GM12878 (cell line): ENCODE results near the gene ZNF496. TPM values are rescaled to one million over a fixed set of nuclear protein-coding genes. Genes with fewer than 3 reads are reported as not detected.
A peak's percentile ranks its signal among the peaks of the same experiment; 100 is the strongest.

ENCODE experiments used
- ATAC-seq: fragments of 200-7000 bp; cut with Tn5 transposase; 3 replicates; pipeline ENCODE4 v1.9.1; 2020; ENCODE audit warnings: mild to moderate bottlenecking, moderate library complexity
- BruUV-seq: library from RNA; stranded (reverse); fragments of 400-500 nt; replicated peaks from 2 replicates; lab custom pipeline; 2021; lab: Mats Ljungman, UMichigan
- CTCF ChIA-PET: fragments of 300-600 bp; sonication (Branson Sonifier 250); formaldehyde crosslinking; extraction: SDS; loops from one replicate; lab custom pipeline; 2021; ENCODE audit warnings: inconsistent platforms; lab: Yijun Ruan, JAX
- POLR2A ChIA-PET: fragments of 350-600 bp; formaldehyde crosslinking; extraction: SDS; loops from one replicate; lab custom pipeline; 2021; ENCODE audit warnings: inconsistent platforms; lab: Charles Lee
- RAD21 ChIA-PET: fragments of 300-600 bp; sonication (Branson Sonifier 250); formaldehyde crosslinking; loops from one replicate; lab custom pipeline; 2023; ENCODE audit warnings: antibody characterized with exemption; ENCODE audit not compliant: unreplicated experiment; lab: Charles Lee
- SMC1A ChIA-PET: fragments of 300-600 bp; sonication (Branson Sonifier 250); formaldehyde crosslinking; loops from one replicate; lab custom pipeline; 2023; ENCODE audit not compliant: unreplicated experiment, uncharacterized antibody; lab: Charles Lee
- DNase-seq: peaks from one replicate; pipeline ENCODE4 v3.0.0-alpha.2; 2011; ENCODE audit warnings: low read depth, low spot score
- FAIRE-seq: peaks from 3 replicates; lab custom pipeline; 2011; peaks lifted over from hg19 to GRCh38; lab: Jason Lieb, UNC
- H2AFZ ChIP-seq: 2 replicates; pipeline ENCODE4 v1.6.0; 2011; ENCODE audit warnings: low read depth, low read length, control low read depth; ENCODE audit not compliant: control insufficient read depth
- H3K27ac ChIP-seq: 2 replicates; pipeline ENCODE4 v1.5.1; 2011; ENCODE audit warnings: control low read depth; ENCODE audit not compliant: control insufficient read depth, insufficient read depth
- H3K27me3 ChIP-seq, 2 experiments: replicated peaks in 1 of 2; 2 replicates each; pipeline versions ENCODE4 v1.6.0 to v1.6.1; 2011; ENCODE audit warnings: low read length in 1 of 2; ENCODE audit not compliant: control insufficient read depth in 2 of 2, insufficient read depth in 2 of 2
- H3K36me3 ChIP-seq, 2 experiments: 2 replicates each; pipeline ENCODE4 v1.5.1; 2011; ENCODE audit warnings: low read length in 1 of 2; ENCODE audit not compliant: control insufficient read depth in 2 of 2, insufficient read depth in 2 of 2
- H3K4me1 ChIP-seq: 2 replicates; pipeline ENCODE4 v1.6.1; 2011; ENCODE audit warnings: mild to moderate bottlenecking, low read length, moderate library complexity, mixed read lengths; ENCODE audit not compliant: control insufficient read depth, insufficient read depth
- H3K4me2 ChIP-seq: 2 replicates; pipeline ENCODE4 v1.6.0; 2011; ENCODE audit warnings: control low read depth; ENCODE audit not compliant: control insufficient read depth, insufficient read depth
- H3K4me3 ChIP-seq: fragments of 200-600 bp; sonication (generic); 2 replicates; pipeline ENCODE4 v1.5.1; 2016
- H3K79me2 ChIP-seq: 2 replicates; pipeline ENCODE4 v1.6.0; 2011; ENCODE audit warnings: low read length; ENCODE audit not compliant: control insufficient read depth, insufficient read depth
- H3K9ac ChIP-seq: 2 replicates; pipeline ENCODE4 v1.8.0; 2011; ENCODE audit warnings: low read length, control low read depth, mixed read lengths; ENCODE audit not compliant: control insufficient read depth, insufficient read depth
- H3K9me3 ChIP-seq: replicated peaks from 3 replicates; pipeline ENCODE4 v1.5.1; 2011; ENCODE audit warnings: mild to moderate bottlenecking, low read length; ENCODE audit not compliant: control insufficient read depth, insufficient read depth
- H4K20me1 ChIP-seq: 2 replicates; pipeline ENCODE4 v1.6.0; 2011; ENCODE audit not compliant: control insufficient read depth, insufficient read depth
- ATF7 ChIP-seq: fragments of 450-650 bp; IDR thresholded peaks from 2 replicates; pipeline ENCODE4 v1.6.1; 2016; ENCODE audit warnings: low read depth, mild to moderate bottlenecking
- BRCA1 ChIP-seq: IDR thresholded peaks from 2 replicates; pipeline ENCODE4 v1.6.1; 2011; ENCODE audit warnings: low read depth, low read length, improper control_type of control experiment
- FOXK2 ChIP-seq: fragments of 450-650 bp; IDR thresholded peaks from 2 replicates; pipeline ENCODE4 v1.6.1; 2017; ENCODE audit warnings: mild to moderate bottlenecking, moderate library complexity
- JUND ChIP-seq: IDR thresholded peaks from 2 replicates; pipeline ENCODE4 v1.6.1; 2012; ENCODE audit warnings: low read depth, mild to moderate bottlenecking, low read length, improper control_type of control experiment, moderate library complexity
- MEF2B ChIP-seq: fragments of 450-650 bp; IDR thresholded peaks from 2 replicates; pipeline ENCODE4 v1.6.1; 2018; ENCODE audit warnings: mild to moderate bottlenecking, moderate library complexity; ENCODE audit not compliant: partially characterized antibody, poor library complexity, severe bottlenecking
- NBN ChIP-seq: fragments of 450-650 bp; IDR thresholded peaks from 2 replicates; pipeline ENCODE4 v1.6.1; 2016
- NRF1 ChIP-seq: conservative IDR thresholded peaks from 2 replicates; pipeline ENCODE4 v1.6.1; 2011; ENCODE audit warnings: mild to moderate bottlenecking, low read depth, low read length, improper control_type of control experiment
- RELA ChIP-seq: fragments of 450-650 bp; IDR thresholded peaks from 2 replicates; pipeline ENCODE4 v1.8.0; 2014; ENCODE audit warnings: borderline replicate concordance; ENCODE audit not compliant: partially characterized antibody
- REST ChIP-seq: IDR thresholded peaks from 2 replicates; pipeline ENCODE4 v1.6.1; 2012; ENCODE audit warnings: mild to moderate bottlenecking, low read depth, low read length
- SUPT20H ChIP-seq: IDR thresholded peaks from 2 replicates; pipeline ENCODE4 v1.6.1; 2011; ENCODE audit warnings: low read depth, mild to moderate bottlenecking, low read length, moderate library complexity, borderline replicate concordance; ENCODE audit not compliant: control insufficient read depth
- YBX1 ChIP-seq: fragments of 450-650 bp; IDR thresholded peaks from 2 replicates; pipeline ENCODE4 v1.6.1; 2016; ENCODE audit warnings: antibody characterized with exemption
- ZBED1 ChIP-seq: IDR thresholded peaks from 2 replicates; pipeline ENCODE4 v1.6.1; 2016; ENCODE audit warnings: borderline replicate concordance
- ZBTB4 ChIP-seq: fragments of 450-650 bp; formaldehyde crosslinking; IDR thresholded peaks from 2 replicates; pipeline ENCODE4 v1.4.0; 2022; ENCODE audit warnings: mild to moderate bottlenecking, moderate library complexity
- WGBS: methylation state at CpG from one replicate; pipeline ENCODE4 v1.1.6; 2016; ENCODE audit warnings: low lambda C conversion rate; ENCODE audit not compliant: insufficient replicate concordance, insufficient coverage; ENCODE audit errors: missing lambda C conversion rate; 5-methylcytosine and 5-hydroxymethylcytosine counted together
- in situ Hi-C: fragments of 300-500 bp; cut with MboI; formaldehyde crosslinking; loops from 9 replicates; pipeline ENCODE4 v1.14.3; 2018; ENCODE audit warnings: mixed read lengths
- intact Hi-C: fragments of 100-400 bp; cut with micrococcal nuclease; formaldehyde crosslinking; loops from one replicate; pipeline ENCODE4 v1.14.2; 2022; ENCODE audit not compliant: unreplicated experiment
- polyA plus RNA-seq, 11 experiments: library from polyadenylated mRNA; depleted of rRNA in 4 of 11; unstranded in 6 of 11; stranded (reverse) in 5 of 11; fragments of >200 nt; fragmentation: Nextera tagmentation in 4 of 11; fragmentation: Illumina TruSeq in 1 of 11; extraction: Ambion mirVana in 4 of 11; extraction: Trizol in 1 of 11; gene quantifications; 1 replicate in 1 of 11; 2 replicates in 10 of 11; pipeline versions ENCODE4 v1.2.1 to v1.2.3, GENCODE V29; 2011 to 2016; ENCODE audit warnings: inconsistent platforms in 2 of 11, missing spikeins in 2 of 11, low read depth in 1 of 11
- total RNA-seq, 4 experiments: library from RNA; depleted of rRNA in 3 of 4; stranded (reverse); fragments of >200 nt in 3 of 4; fragmentation: Illumina TruSeq in 1 of 4; extraction: Trizol in 1 of 4; gene quantifications; 2 replicates each; pipeline versions ENCODE4 v1.2.1 to v1.2.3, GENCODE V29; 2013 to 2021
- TF ChIP-seq, protein P1 (sequence below): IDR thresholded peaks from 2 replicates; pipeline ENCODE4 v1.6.1; 2011; ENCODE audit warnings: mild to moderate bottlenecking, low read depth, low read length, moderate library complexity; ENCODE audit not compliant: insufficient replicate concordance

The ZNF496 gene
- total and polyA plus RNA-seq, 10 of the 15 experiments (the other 5 are each of a cell fraction or from before 2014, with no cell fraction given): 1.6 to 26.4 (median 12.5) TPM

DNA sequence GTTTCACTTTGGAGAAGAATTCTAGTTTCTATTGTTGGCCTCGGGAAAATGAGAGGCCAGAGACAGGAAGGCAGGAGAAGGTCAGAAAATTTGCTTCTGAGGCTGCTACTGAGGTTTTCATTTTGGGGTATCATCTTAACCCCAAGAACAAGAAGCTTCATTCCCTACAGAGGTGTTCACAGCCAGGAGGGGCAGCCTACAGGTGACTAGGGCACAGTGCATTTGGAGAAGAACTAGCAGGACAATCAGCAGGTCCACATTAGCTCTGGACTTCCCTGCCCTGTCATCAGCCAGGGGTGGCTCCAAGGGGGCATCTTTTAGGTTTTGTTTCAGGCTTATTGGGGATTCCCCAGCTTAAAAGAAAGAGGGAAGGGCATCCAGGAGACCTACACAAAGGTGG, 12.1 kb upstream of the ZNF496 start:
- ChIA-PET POLR2A (interaction anchor here (1.0 kb wide), 1 partner anchor 14 kb away, joined by 6 read pairs; no protein-coding TSS in a partner anchor), CTCF (no interaction called here), SMC1A (interaction anchor here (0.7 to 1.4 kb wide), 3 partner anchors 11 to 48 kb away, joined by 3 to 4 read pairs (median 3); no protein-coding TSS in a partner anchor), RAD21 (interaction anchor here (1.1 to 1.2 kb wide), 2 partner anchors 10 to 13 kb away, joined by 3 read pairs; no protein-coding TSS in a partner anchor)
- Histone ChIP-seq H3K27me3 (no peaks in the 10 kb centered on the region), H3K4me2 (no peak overlapping the region), H2AFZ (no peak overlapping the region), H3K36me3 (peaks cover 0 to 6% of the 10 kb centered on the region in 2 experiments; a peak in 1 of 4 replicates), H3K79me2 (no peaks in the 10 kb centered on the region), H3K27ac (no peak overlapping the region), H3K4me3 (no peak overlapping the region), H3K9me3 (no peaks in the 10 kb centered on the region), H4K20me1 (no peaks in the 10 kb centered on the region), H3K9ac (no peak overlapping the region), H3K4me1 (no peaks in the 10 kb centered on the region)
- WGBS: 53% methylated on average over 1 of the region's 1 CpG
- in situ Hi-C loops (no loop called here), intact Hi-C loops (no loop called here)
- no TSS peak for BruUV-seq
- peak; percentile 43; the same call in 2 of the 3 replicates for ATAC-seq
- FAIRE-seq: no peak
- no peak for DNase-seq
- no peak for TF ChIP-seq ATF7
- no peak for TF ChIP-seq REST
- TF ChIP-seq ZBTB4: no peak
- no peak for TF ChIP-seq YBX1
- no peak for TF ChIP-seq ZBED1
- no peak for TF ChIP-seq BRCA1
- no peak for TF ChIP-seq RELA
- TF ChIP-seq, protein P1, sequence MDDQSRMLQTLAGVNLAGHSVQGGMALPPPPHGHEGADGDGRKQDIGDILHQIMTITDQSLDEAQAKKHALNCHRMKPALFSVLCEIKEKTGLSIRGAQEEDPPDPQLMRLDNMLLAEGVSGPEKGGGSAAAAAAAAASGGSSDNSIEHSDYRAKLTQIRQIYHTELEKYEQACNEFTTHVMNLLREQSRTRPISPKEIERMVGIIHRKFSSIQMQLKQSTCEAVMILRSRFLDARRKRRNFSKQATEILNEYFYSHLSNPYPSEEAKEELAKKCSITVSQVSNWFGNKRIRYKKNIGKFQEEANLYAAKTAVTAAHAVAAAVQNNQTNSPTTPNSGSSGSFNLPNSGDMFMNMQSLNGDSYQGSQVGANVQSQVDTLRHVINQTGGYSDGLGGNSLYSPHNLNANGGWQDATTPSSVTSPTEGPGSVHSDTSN: no peak
- no peak for TF ChIP-seq FOXK2
- TF ChIP-seq NBN: no peak
- TF ChIP-seq NRF1: no peak
- no peak for TF ChIP-seq JUND
- TF ChIP-seq MEF2B: no peak
- no peak for TF ChIP-seq SUPT20H
